AG04449 (cell line): Measurements from ENCODE around the gene LMNA.

Source experiments
- CTCF ChIA-PET: fragments of 350-600 bp; formaldehyde crosslinking; extraction: SDS; loops from one replicate; lab custom pipeline; 2021; ENCODE audit warnings: antibody characterized with exemption; lab: Yijun Ruan, JAX
- POLR2A ChIA-PET: fragments of 400-600, 350-600 bp; formaldehyde crosslinking; extraction: SDS; loops from one replicate; lab custom pipeline; 2020; ENCODE audit warnings: antibody characterized with exemption, inconsistent platforms; lab: Yijun Ruan, JAX
- DNase-seq: peaks from one replicate; pipeline ENCODE4 v3.0.0-alpha.2; 2010; ENCODE audit warnings: low read depth, low spot score
- H3K4me3 ChIP-seq: 2 replicates; pipeline ENCODE4 v1.5.1; 2011; ENCODE audit warnings: low read depth, mild to moderate bottlenecking, control low read depth, low read length
- TF ChIP-seq, protein P1 (sequence below): IDR thresholded peaks from one replicate; pipeline ENCODE4 v1.5.1; 2011; ENCODE audit warnings: mild to moderate bottlenecking, moderate library complexity, low read length, control low read depth, inconsistent platforms; ENCODE audit not compliant: insufficient read depth; ENCODE audit errors: missing control alignments

Gene LMNA

DNA sequence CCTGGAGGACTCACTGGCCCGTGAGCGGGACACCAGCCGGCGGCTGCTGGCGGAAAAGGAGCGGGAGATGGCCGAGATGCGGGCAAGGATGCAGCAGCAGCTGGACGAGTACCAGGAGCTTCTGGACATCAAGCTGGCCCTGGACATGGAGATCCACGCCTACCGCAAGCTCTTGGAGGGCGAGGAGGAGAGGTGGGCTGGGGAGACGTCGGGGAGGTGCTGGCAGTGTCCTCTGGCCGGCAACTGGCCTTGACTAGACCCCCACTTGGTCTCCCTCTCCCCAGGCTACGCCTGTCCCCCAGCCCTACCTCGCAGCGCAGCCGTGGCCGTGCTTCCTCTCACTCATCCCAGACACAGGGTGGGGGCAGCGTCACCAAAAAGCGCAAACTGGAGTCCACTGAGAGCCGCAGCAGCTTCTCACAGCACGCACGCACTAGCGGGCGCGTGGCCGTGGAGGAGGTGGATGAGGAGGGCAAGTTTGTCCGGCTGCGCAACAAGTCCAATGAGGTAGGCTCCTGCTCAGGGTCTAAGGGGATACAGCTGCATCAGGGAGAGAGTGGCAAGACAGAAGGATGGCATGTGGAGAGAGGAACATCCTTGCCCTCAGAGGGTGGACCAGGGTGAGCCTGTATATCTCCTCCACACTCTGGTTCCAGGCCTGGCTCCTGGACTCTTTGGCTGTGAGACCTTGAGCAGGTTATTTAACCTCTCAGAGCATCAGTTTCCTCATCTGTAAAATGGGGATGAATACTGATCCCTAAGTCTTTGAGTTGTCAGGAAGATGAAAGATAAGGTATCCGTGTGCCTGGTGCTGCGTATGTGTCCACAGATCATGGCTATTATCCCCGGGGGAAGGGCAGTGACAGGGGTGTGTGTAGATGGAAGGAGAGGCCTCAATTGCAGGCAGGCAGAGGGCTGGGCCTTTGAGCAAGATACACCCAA, 21.7 kb downstream of the LMNA start:
- TF ChIP-seq, protein P1, sequence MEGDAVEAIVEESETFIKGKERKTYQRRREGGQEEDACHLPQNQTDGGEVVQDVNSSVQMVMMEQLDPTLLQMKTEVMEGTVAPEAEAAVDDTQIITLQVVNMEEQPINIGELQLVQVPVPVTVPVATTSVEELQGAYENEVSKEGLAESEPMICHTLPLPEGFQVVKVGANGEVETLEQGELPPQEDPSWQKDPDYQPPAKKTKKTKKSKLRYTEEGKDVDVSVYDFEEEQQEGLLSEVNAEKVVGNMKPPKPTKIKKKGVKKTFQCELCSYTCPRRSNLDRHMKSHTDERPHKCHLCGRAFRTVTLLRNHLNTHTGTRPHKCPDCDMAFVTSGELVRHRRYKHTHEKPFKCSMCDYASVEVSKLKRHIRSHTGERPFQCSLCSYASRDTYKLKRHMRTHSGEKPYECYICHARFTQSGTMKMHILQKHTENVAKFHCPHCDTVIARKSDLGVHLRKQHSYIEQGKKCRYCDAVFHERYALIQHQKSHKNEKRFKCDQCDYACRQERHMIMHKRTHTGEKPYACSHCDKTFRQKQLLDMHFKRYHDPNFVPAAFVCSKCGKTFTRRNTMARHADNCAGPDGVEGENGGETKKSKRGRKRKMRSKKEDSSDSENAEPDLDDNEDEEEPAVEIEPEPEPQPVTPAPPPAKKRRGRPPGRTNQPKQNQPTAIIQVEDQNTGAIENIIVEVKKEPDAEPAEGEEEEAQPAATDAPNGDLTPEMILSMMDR = no peak
- CTCF ChIA-PET = interaction anchor here (1.5 to 46.3 kb wide), 4 partner anchors 7 to 90 kb away, joined by 4 to 1837 read pairs (median 68); partner anchors contain the start of gene MEX3A
- no peak overlapping the region for H3K4me3 ChIP-seq
- DNase-seq = no peak
- POLR2A ChIA-PET = interaction anchor here (0.9 to 1.7 kb wide), 2 partner anchors 8 to 13 kb away, joined by 3 to 4 read pairs; no protein-coding TSS in a partner anchor

DNA sequence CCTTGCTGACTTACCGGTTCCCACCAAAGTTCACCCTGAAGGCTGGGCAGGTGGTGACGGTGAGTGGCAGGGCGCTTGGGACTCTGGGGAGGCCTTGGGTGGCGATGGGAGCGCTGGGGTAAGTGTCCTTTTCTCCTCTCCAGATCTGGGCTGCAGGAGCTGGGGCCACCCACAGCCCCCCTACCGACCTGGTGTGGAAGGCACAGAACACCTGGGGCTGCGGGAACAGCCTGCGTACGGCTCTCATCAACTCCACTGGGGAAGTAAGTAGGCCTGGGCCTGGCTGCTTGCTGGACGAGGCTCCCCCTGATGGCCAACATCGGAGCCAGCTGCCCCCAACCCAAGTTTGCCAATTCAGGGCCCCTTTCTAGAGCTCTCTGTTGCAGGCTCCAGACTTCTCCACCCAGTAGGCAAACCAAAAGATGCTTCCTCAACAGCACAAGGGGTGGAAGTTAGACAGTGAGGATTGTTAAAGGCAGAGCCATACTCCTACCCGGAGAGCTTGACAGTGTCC, 22.5 kb downstream of the LMNA start:
- DNase-seq = no peak
- no peak overlapping the region for H3K4me3 ChIP-seq
- TF ChIP-seq, protein P1 = no peak
- ChIA-PET POLR2A (interaction anchor here (0.9 kb wide), 1 partner anchor 9 kb away, joined by 3 read pairs; no protein-coding TSS in a partner anchor), CTCF (interaction anchor here (0.6 to 46.3 kb wide), 4 partner anchors 8 to 88 kb away, joined by 3 to 1837 read pairs (median 4); partner anchors contain the start of gene MEX3A)

DNA sequence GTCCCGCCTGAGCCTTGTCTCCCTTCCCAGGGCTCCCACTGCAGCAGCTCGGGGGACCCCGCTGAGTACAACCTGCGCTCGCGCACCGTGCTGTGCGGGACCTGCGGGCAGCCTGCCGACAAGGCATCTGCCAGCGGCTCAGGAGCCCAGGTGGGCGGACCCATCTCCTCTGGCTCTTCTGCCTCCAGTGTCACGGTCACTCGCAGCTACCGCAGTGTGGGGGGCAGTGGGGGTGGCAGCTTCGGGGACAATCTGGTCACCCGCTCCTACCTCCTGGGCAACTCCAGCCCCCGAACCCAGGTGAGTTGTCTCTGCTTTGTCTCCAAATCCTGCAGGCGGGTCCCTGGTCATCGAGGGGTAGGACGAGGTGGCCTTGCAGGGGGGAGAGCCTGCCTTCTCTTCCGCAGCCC, 24.0 kb downstream of the LMNA start:
- ChIA-PET POLR2A (no interaction called here), CTCF (interaction anchor here (10.6 to 46.3 kb wide), 3 partner anchors 7 to 87 kb away, joined by 115 to 1837 read pairs (median 214); partner anchors contain the start of gene MEX3A)
- no peak overlapping the region for H3K4me3 ChIP-seq
- DNase-seq = no peak
- TF ChIP-seq, protein P1 = no peak

DNA sequence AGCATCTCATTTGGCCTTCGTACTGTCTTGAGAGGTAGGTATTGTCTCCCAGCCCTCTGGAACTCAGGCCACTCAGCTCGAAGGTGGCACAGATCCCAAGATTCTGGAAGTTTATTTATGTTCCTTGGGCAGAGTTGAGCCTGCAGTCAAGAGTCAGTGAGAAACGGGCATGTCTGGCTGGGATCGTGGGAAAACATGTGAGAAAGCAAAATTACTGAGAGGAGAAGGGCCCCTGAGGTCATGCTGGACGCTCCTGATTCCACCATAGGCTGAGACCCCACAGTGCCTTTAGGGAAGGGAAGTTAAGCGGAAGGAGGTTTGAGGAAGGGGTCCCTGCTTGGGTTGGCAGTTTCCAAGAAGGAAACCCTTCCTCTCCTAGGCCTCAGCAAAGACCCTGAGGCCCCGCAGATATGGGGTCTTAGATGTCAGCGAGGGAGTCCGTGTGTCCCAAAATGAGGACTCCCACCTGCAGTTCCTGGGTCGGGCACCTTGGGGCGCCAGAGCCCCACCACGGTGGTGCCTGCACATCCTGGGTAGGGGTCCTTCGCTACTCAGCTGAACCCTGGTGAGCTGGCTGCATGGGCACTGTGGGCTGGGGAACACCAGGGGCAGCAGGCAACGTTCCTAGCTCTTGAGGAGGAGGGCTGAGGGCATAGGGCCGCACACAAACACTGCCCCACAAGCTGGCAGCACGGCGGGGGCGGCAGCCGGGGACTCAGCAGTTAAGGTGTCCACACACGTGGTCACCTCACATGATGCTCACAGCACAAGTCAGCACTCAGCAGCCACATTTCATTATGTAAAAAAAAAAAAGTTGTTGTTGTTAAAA, 26.6 kb downstream of the LMNA start:
- no peak overlapping the region for H3K4me3 ChIP-seq
- CTCF ChIA-PET = interaction anchor here (0.7 to 46.3 kb wide), 11 partner anchors 9 to 178 kb away, joined by 3 to 1837 read pairs (median 5); partner anchors contain the start of genes LMNA and MEX3A
- no peak for DNase-seq
- TF ChIP-seq, protein P1 = peak; percentile 47
- POLR2A ChIA-PET = interaction anchor here (1.0 to 1.1 kb wide), 2 partner anchors 20 to 39 kb away, joined by 3 read pairs; no protein-coding TSS in a partner anchor

DNA sequence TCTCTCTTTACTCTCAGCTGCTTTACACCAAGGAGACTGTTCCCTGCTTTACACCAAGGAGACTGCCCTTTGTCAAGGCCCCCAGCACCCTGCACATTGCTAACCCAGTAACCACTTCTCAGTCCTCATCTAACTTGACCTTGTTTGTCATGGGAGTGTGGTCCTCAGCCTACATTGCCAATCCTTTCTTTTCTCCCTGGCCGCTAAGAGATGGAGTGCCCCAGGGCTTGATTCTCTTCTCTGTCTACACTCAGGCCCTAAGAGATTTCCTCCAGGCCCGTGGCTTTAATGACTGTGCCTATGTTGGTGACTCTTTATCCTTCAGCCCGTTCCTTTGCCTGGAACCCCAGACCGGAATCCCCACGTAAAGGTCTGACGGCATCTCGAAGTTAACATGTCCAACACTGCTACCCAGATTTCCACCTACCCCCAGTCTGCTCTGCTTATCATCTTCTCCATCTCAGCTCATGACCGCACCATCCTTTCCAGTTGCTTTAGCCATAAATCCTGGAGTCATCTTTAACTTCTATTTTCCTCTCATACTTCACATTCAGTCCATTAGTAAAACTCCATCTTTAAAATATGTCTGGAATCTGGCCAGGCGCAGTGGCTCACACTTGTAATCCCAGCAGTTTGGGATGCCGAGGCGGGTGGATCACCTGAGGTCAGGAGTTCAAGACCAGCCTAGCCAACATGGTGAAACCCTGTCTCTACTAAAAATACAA, 29.4 kb downstream of the LMNA start:
- no peak for DNase-seq
- H3K4me3 ChIP-seq = no peak overlapping the region
- CTCF ChIA-PET = interaction anchor here (10.6 to 46.3 kb wide), 3 partner anchors 12 to 82 kb away, joined by 115 to 1837 read pairs (median 214); partner anchors contain the start of gene MEX3A
- TF ChIP-seq, protein P1 = no peak
- POLR2A ChIA-PET = interaction anchor here (0.6 to 1.6 kb wide), 3 partner anchors 23 to 138 kb away, joined by 3 to 4 read pairs (median 3); partner anchors contain the start of gene SMG5
